Measurements from ENCODE around the gene KATNAL1. TPM values are rescaled to one million over a fixed set of nuclear protein-coding genes. Genes with fewer than 3 reads are reported as not detected.

KATNAL1 gene
- total RNA-seq, 1 experiment from 2014 or later: 11.2 TPM

GRCh38 chr13:30340331-30341250, 33.2 kb upstream of the KATNAL1 start:
- no peak overlapping the region for H3K27ac ChIP-seq (ENCODE audit: insufficient read length, low read depth, low read length)

More at GRCh38 chr13:30340331-30341250, 33.2 kb upstream of the KATNAL1 start:
- Histone ChIP-seq H3T11ph (ENCODE audit: low read length) (no peak overlapping the region), H4K91ac (ENCODE audit: insufficient read length, low read depth, low read length) (no peak overlapping the region), H3K56ac (ENCODE audit: insufficient read length, low read depth, low read length) (no peak overlapping the region), H3K9ac (ENCODE audit: extremely low read depth, insufficient read length, low read length) (no peak overlapping the region), H2BK120ac (ENCODE audit: low read depth, low read length, poor library complexity, severe bottlenecking) (no peak overlapping the region), H4K5ac (ENCODE audit: insufficient read length, low read depth, low read length) (no peak overlapping the region), H3K79me2 (ENCODE audit: insufficient read depth, low read length) (no peaks in the 10 kb centered on the region), H2BK5ac (ENCODE audit: insufficient read length, low read length) (no peak overlapping the region), H3K79me1 (ENCODE audit: insufficient read depth, low read depth, low read length, poor library complexity, severe bottlenecking) (no peaks in the 10 kb centered on the region), H3K23me2 (ENCODE audit: insufficient read length, low read depth, low read length, poor library complexity, severe bottlenecking) (no peaks in the 10 kb centered on the region), H3K4ac (ENCODE audit: low read depth, low read length) (no peak overlapping the region), H3K4me1 (ENCODE audit: insufficient read depth, low read length) (no peaks in the 10 kb centered on the region; the same call in 1 of the 2 replicates), H2BK20ac (ENCODE audit: low read depth, low read length, poor library complexity, severe bottlenecking) (no peak overlapping the region), H3K27me3 (ENCODE audit: insufficient read depth, low read length) (no peaks in the 10 kb centered on the region), H3K23ac (ENCODE audit: insufficient read length, low read depth, low read length) (no peak overlapping the region), H3K18ac (ENCODE audit: insufficient read length, low read depth, low read length) (no peak overlapping the region), H2BK12ac (ENCODE audit: insufficient read length, low read depth, low read length) (no peak overlapping the region), H4K8ac (replicated peaks; ENCODE audit: insufficient read length, low read depth, low read length) (no peak overlapping the region), H4K20me1 (ENCODE audit: control insufficient read depth, insufficient read depth, insufficient read length) (no peaks in the 10 kb centered on the region), H3K14ac (ENCODE audit: insufficient read depth, low read length) (no peak overlapping the region), H3K4me2 (ENCODE audit: insufficient read depth, insufficient read length, low read length) (no peak overlapping the region), H2BK15ac (ENCODE audit: low read depth, low read length) (no peak overlapping the region), H3K9me3 (ENCODE audit: control insufficient read depth, low read depth, low read length) (no peaks in the 10 kb centered on the region), H2AFZ (ENCODE audit: low read length) (no peak overlapping the region), H2AK5ac (ENCODE audit: insufficient read length, low read length) (no peak overlapping the region)
- DNase-seq: no peak
- Mint-ChIP-seq H3K9me3 (no peaks in the 10 kb centered on the region), H3K4me3 (no peak overlapping the region), H3K36me3 (ENCODE audit: insufficient read depth in 1 of 3, low read depth in 3 of 3) (no peaks in the 10 kb centered on the region; a peak in 1 of 7 replicates), H3K27ac (no peak overlapping the region), H3K4me1 (peaks cover 14 to 17% of the 10 kb centered on the region in 2 experiments), H3K27me3 (ENCODE audit: low read depth) (peaks cover 1% of the 10 kb centered on the region; the same call in 1 of the 2 replicates)
- no CpG with 5 or more reads among the region's 10 CpGs for WGBS (ENCODE audit: extremely low coverage, insufficient read length, low lambda C conversion rate)
- TF ChIP-seq CTCF (conservative IDR thresholded peaks at IDR 0.05): no peak
